Measurements from ENCODE around the gene ANGEL2. TPM values are rescaled to one million over a fixed set of nuclear protein-coding genes. Genes with fewer than 3 reads are reported as not detected.
"Not testable (repeated sequence)": the region's sequence is repeated elsewhere in the genome, so short reads cannot be mapped to it uniquely, and the experiment has no call there.

Gene ANGEL2
- total and polyA plus RNA-seq, 5 donors: 10.2 to 25.4 (median 20.6) TPM

DNA sequence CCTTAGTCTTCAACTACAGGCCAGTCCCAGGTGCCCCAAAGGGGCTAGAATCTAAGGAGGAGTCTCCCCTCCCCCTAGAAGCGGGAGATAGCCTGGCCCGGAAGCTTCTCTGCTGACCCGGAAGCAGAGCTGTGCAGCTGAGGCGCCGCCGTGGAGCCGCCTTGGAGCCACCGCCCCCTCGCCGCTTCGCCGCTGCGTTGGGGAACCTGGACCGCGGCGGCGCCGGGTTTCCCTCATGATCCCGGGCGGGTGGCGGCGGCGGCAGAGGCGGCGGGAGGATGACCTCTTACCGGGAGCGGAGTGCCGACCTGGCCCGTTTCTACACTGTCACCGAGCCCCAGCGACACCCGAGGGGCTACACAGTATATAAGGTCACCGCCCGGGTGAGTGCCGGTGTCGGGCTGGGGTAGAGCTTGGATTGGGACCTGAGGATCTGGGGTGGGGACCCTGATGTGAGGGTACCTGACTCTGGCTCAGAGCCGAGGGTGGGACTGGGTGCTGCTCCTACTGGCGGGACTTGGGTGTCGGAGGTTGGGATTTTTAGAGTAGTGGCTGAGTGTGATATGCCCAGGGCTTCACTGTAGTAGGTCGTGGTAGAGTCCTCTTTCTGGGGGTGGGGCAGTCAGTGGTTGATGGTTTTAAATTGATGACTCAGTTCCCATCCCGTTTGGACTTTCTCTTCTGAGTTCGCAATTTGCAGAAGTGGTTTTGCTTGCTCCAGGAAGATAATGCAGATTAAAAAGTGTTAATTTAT is 35.6 kb upstream of the ANGEL2 start, which contains the start of gene RPS6KC1:
RPS6KC1 (plus strand) TSS at position 115 of the 754 bp plus-strand sequence; CDS start at position 279, 164 bp downstream.
- no peaks in the 10 kb centered on the region for H3K9me3 ChIP-seq (ENCODE audit: control insufficient read depth, low read length)
- under 1% methylated on average over 42 of the region's 42 CpGs for WGBS
- H3K4me3 ChIP-seq (ENCODE audit: low read length): peak within 1 kb of the TSS; percentile 93
- intact Hi-C loops (cut with DNase I): no loop called here
- peak within 1 kb of the TSS; percentile 73 for H3K27ac ChIP-seq (ENCODE audit: low read length)
- DNase-seq (peak; percentile 86 to 94 (median 93)), ATAC-seq (peak; percentile 99 to 100)
- no peaks in the 10 kb centered on the region for H3K4me1 ChIP-seq (ENCODE audit: control insufficient read depth, insufficient read depth, low read length)
- H3K27me3 ChIP-seq (ENCODE audit: control insufficient read depth, insufficient read depth): no peaks in the 10 kb centered on the region

DNA sequence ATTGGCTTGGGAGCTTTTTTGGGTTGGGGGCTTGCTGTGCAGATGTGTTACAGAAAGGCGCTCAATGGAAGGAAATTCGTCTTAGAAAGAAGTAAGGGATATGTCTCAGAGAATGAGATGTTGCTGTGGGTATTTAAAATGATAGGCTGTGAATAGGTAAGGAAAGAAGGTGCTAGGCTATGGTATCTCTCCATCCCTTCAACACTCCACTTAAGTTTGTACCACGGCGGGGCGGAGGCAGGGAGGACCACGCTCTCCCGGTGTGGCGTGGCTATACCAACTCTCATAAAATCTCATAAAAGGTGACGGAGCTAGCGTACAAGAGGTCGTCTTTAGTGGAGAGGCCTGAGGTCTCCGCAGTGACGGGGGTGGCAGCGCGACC is 35.1 kb upstream of the ANGEL2 start:
- DNase-seq (no peak), ATAC-seq (peak; percentile 43 to 63)
- intact Hi-C loops (cut with DNase I): no loop called here
- 20% methylated on average over 15 of the region's 15 CpGs for WGBS
- Histone ChIP-seq H3K9me3 (ENCODE audit: control insufficient read depth, low read length) (no peaks in the 10 kb centered on the region), H3K27me3 (ENCODE audit: control insufficient read depth, insufficient read depth) (no peaks in the 10 kb centered on the region), H3K4me1 (ENCODE audit: control insufficient read depth, insufficient read depth, low read length) (no peaks in the 10 kb centered on the region), H3K27ac (ENCODE audit: low read length) (peak overlapping the region; percentile 73), H3K4me3 (ENCODE audit: low read length) (peak overlapping the region; percentile 93)

DNA sequence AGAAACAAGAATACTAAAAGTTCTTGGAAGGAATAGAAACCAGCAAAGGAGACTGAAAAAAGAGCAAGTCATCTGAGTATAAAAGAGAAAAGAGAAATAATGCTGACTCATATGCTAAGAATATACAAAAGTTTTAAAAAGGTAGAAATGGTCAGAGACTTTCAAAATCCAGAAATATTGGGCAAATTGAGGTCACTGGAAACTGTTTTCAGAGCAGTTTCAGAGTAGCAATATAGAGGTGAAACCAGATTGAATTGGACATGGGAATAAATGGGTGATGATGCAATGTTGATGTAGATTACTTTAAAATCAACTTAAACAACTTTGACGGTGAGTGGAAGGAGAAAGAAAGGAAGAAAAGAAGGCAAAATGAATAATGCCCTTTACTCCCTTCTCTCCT is 33.6 kb upstream of the ANGEL2 start:
- Histone ChIP-seq H3K9me3 (ENCODE audit: control insufficient read depth, low read length) (no peaks in the 10 kb centered on the region), H3K27me3 (ENCODE audit: control insufficient read depth, insufficient read depth) (peaks cover 2% of the 10 kb centered on the region), H3K4me1 (ENCODE audit: control insufficient read depth, insufficient read depth, low read length) (no peaks in the 10 kb centered on the region), H3K4me3 (ENCODE audit: low read length) (no peak overlapping the region), H3K27ac (ENCODE audit: low read length) (no peak overlapping the region)
- DNase-seq: no peak
- no peak for ATAC-seq
- WGBS: 72% methylated on average over 1 of the region's 1 CpG
- intact Hi-C loops (cut with DNase I): no loop called here

DNA sequence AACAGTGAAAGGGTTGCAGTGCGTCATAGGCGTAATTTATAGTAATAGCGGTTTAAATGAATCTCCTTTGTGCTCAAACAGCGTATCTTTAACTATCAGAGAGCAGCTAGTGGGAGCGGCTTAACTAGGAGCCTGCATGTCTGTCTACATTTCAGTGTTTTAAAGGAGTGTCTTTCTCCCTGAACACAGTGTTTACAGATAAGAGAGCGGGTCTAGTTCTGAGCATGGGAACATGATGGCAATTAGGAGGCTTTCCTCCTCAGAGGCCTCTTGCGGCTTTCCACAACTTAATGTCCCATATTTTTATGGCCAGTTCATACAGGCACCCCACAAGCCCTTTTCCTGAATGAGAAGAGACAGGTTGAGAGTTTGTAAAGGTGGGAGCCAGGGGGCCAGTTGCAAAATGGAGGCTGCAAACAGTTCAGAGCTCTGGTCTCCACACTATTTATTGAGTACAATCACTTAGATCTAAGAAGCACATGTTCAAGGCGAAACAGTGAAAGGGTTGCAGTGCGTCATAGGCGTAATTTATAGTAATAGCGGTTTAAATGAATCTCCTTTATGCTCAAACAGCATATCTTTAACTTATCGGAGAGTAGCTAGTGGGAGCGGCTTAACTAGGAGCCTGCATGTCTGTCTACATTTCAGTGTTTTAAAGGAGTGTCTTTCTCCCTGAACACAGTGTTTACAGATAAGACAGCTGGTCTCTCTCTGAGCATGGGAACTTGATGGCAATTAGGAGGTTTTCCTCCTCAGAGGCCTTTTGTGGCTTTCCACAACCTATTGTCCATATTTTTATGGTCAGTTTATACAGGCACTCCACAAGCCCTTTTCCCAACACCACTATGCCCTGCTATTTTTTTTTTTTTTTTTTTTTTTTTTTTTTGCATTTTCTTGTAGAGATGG is 29.9 kb upstream of the ANGEL2 start:
- H3K27ac ChIP-seq (ENCODE audit: low read length); DNase-seq; H3K9me3 ChIP-seq (ENCODE audit: control insufficient read depth, low read length); H3K4me3 ChIP-seq (ENCODE audit: low read length); H3K27me3 ChIP-seq (ENCODE audit: control insufficient read depth, insufficient read depth); intact Hi-C loops (cut with DNase I); ATAC-seq; H3K4me1 ChIP-seq (ENCODE audit: control insufficient read depth, insufficient read depth, low read length): not testable (repeated sequence)
- WGBS: 74% methylated on average over 13 of the region's 13 CpGs

DNA sequence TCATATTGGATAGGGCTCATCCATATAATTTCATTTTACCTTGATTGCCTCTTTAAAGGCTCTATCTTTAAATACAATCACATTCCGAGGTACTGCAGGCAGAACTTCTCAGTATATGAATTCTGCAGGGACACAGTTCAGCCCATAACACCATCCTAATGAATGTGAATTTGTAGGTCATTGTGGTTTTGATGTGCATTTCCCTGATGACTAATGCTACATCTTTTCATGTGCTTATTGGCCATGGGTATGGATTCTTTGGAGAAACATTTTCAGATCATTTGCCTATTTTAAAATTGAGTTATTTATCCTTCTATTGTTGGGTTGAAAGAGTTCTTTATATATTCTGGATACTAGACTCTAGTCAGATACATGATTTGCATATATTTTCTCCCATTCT is 25.8 kb upstream of the ANGEL2 start:
- no peak overlapping the region for H3K27ac ChIP-seq (ENCODE audit: low read length)
- intact Hi-C loops (cut with DNase I): no loop called here
- no peak overlapping the region for H3K4me3 ChIP-seq (ENCODE audit: low read length)
- no peaks in the 10 kb centered on the region for H3K4me1 ChIP-seq (ENCODE audit: control insufficient read depth, insufficient read depth, low read length)
- 77% methylated on average over 1 of the region's 1 CpG for WGBS
- no peak for DNase-seq
- H3K27me3 ChIP-seq (ENCODE audit: control insufficient read depth, insufficient read depth): peaks cover 2% of the 10 kb centered on the region
- H3K9me3 ChIP-seq (ENCODE audit: control insufficient read depth, low read length): no peaks in the 10 kb centered on the region
- no peak for ATAC-seq

DNA sequence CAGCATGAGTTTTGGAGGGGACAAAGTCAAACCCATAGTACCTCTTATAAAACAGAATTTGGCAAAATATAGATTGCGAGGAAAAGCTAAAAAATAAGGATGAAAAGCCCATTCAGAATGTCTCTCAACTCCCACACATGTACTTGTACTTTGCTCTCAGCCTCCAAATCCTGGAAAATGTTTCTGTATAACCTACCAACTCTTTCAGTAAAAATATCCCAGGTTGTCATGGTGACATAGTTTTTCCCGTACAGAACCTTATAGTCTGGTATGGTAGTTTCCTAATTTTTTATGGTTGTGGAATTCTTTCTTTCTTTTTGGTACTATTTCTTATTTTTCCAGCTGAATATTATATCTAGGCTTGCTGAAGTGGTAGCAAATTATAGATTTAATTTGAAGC is 19.9 kb upstream of the ANGEL2 start:
- no peaks in the 10 kb centered on the region for H3K27me3 ChIP-seq (ENCODE audit: control insufficient read depth, insufficient read depth)
- WGBS: 70% methylated on average over 2 of the region's 2 CpGs
- no peak for ATAC-seq

DNA sequence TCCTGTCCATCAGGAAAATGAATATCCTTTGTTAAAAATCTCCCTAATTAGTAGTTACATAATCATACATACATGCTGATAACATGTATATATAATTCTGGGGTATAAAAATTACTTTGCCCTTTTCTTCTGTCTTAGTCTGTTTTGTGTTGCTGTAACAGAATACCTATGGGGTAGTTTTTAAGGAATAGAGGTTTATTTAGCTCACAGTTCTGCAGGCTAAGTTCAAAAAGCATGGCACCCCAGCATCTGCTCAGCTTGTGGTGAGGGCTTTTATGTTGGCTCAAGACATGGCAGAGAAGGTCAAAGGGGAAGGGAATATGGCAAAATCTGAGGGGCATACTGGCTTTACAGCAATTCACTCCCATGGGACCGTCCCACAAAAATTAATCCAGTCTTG is 19.0 kb upstream of the ANGEL2 start:
- ATAC-seq (no peak), DNase-seq (no peak)
- intact Hi-C loops (cut with DNase I): no loop called here
- Histone ChIP-seq H3K27ac (ENCODE audit: low read length) (no peak overlapping the region), H3K9me3 (ENCODE audit: control insufficient read depth, low read length) (no peaks in the 10 kb centered on the region), H3K4me3 (ENCODE audit: low read length) (no peak overlapping the region), H3K27me3 (ENCODE audit: control insufficient read depth, insufficient read depth) (no peaks in the 10 kb centered on the region), H3K4me1 (ENCODE audit: control insufficient read depth, insufficient read depth, low read length) (no peaks in the 10 kb centered on the region)
- WGBS: 98% methylated on average over 1 of the region's 1 CpG

More for the DNA sequence above, 19.9 kb upstream of the ANGEL2 start:
- intact Hi-C loops (cut with DNase I): no loop called here
- no peaks in the 10 kb centered on the region for H3K4me1 ChIP-seq (ENCODE audit: control insufficient read depth, insufficient read depth, low read length)
- DNase-seq: no peak
- H3K9me3 ChIP-seq (ENCODE audit: control insufficient read depth, low read length): no peaks in the 10 kb centered on the region
- no peak overlapping the region for H3K27ac ChIP-seq (ENCODE audit: low read length)
- H3K4me3 ChIP-seq (ENCODE audit: low read length): no peak overlapping the region

DNA sequence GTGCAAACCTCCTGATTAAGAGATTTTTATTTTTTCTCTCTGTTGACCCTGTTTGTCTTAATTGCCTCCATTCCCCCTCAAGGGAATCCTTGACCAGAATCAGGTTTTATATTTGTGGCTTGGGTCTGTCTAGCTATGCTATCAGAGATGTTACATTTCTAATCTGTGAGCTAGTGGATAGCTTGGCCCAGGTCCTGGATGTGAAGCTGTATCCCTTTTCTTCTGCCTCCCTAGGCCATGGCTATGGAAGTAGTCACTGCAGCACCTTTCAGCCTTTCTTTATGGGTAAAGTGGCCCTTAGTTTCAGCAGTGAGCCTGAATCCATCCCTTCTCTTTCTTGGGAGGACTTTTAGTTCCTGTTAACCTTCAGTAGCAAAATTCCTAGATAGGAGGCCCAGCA is 17.0 kb upstream of the ANGEL2 start:
- intact Hi-C loops (cut with DNase I): no loop called here
- no peak overlapping the region for H3K27ac ChIP-seq (ENCODE audit: low read length)
- H3K4me3 ChIP-seq (ENCODE audit: low read length): no peak overlapping the region
- ATAC-seq (no peak), DNase-seq (no peak)
- no peaks in the 10 kb centered on the region for H3K4me1 ChIP-seq (ENCODE audit: control insufficient read depth, insufficient read depth, low read length)
- H3K27me3 ChIP-seq (ENCODE audit: control insufficient read depth, insufficient read depth): no peaks in the 10 kb centered on the region
- no peaks in the 10 kb centered on the region for H3K9me3 ChIP-seq (ENCODE audit: control insufficient read depth, low read length)

DNA sequence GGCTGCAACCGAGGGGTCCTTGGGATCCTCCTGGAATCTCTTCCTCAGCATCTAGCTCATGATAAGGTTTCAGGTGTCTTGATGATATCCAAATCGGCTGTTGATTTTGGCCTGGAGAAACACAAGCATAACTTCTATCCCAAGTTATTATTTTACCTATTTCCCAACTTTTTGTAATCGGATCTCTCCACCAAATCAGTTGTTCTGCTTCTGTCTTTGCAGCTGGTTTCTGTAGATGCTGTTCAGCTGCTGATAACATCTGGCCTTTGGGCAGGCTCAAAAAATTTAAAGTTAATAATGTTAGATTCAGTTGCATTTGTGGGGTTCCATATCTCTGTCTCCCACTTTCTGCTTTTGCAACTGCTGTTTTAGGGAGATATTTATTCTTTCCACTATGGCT is 11.4 kb upstream of the ANGEL2 start:
- ATAC-seq; H3K9me3 ChIP-seq (ENCODE audit: control insufficient read depth, low read length); H3K4me1 ChIP-seq (ENCODE audit: control insufficient read depth, insufficient read depth, low read length); DNase-seq; H3K27ac ChIP-seq (ENCODE audit: low read length); intact Hi-C loops (cut with DNase I); H3K27me3 ChIP-seq (ENCODE audit: control insufficient read depth, insufficient read depth); H3K4me3 ChIP-seq (ENCODE audit: low read length): not testable (repeated sequence)
- WGBS: 82% methylated on average over 3 of the region's 3 CpGs

DNA sequence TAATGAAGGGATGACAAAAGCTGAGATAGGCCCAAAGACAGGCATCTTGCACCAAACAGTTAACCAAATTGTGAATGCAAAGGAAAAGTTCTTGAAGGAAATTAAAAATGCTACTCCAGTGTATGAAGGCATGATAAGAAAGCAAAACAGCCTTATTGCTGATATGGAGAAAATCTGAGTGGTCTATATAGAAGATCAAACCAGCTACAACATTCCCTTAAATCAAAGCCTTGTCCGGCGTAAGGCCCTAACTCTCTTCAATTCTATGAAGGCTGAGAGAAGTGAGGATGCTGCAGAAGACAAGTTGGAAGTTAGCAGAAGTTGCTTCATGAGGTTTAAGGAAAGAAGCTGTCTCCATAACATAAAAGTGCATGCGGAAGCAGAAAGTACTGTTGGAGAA is 4.3 kb upstream of the ANGEL2 start:
- DNase-seq: no peak
- Histone ChIP-seq H3K27ac (ENCODE audit: low read length) (no peak overlapping the region), H3K9me3 (ENCODE audit: control insufficient read depth, low read length) (no peaks in the 10 kb centered on the region), H3K4me3 (ENCODE audit: low read length) (no peak overlapping the region), H3K27me3 (ENCODE audit: control insufficient read depth, insufficient read depth) (no peaks in the 10 kb centered on the region), H3K4me1 (ENCODE audit: control insufficient read depth, insufficient read depth, low read length) (no peaks in the 10 kb centered on the region)
- intact Hi-C loops (cut with DNase I): no loop called here
- no peak for ATAC-seq
- WGBS: 97% methylated on average over 3 of the region's 3 CpGs

DNA sequence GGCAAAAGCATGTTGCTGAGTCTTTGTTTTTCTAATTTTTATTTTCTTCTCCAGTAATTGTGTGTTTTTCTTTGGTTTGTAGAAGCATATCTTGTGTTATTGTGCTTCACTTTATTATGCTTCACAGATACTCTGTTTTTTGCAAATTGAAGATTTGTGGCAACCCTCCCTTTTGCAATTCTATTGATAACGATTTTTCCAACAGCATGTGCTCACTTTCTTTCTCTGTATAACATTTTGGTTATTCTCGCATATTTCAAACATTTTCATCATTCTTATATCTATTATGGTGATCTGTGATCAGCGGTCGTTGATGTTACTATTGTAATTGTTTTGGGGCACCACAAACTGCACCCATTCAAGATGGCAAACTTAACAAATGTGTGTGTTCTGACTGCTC is 3.8 kb upstream of the ANGEL2 start:
- ATAC-seq: no peak
- DNase-seq: no peak

More for the DNA sequence above, 3.8 kb upstream of the ANGEL2 start:
- H3K9me3 ChIP-seq (ENCODE audit: control insufficient read depth, low read length): no peaks in the 10 kb centered on the region
- intact Hi-C loops (cut with DNase I): no loop called here
- H3K27ac ChIP-seq (ENCODE audit: low read length): no peak overlapping the region
- no peaks in the 10 kb centered on the region for H3K27me3 ChIP-seq (ENCODE audit: control insufficient read depth, insufficient read depth)
- 89% methylated on average over 4 of the region's 4 CpGs for WGBS
- H3K4me3 ChIP-seq (ENCODE audit: low read length): no peak overlapping the region
- H3K4me1 ChIP-seq (ENCODE audit: control insufficient read depth, insufficient read depth, low read length): no peaks in the 10 kb centered on the region

All from right cardiac atrium (tissue), 5 donors.